K562 (cell line): ENCODE measurements around the gene VAT1L. TPM values are rescaled to one million over a fixed set of nuclear protein-coding genes. Genes with fewer than 3 reads are reported as not detected.
A peak's percentile ranks its signal among the peaks of the same experiment; 100 is the strongest.

Experiments used
- ATAC-seq: fragments of 200-7000 bp; cut with Tn5 transposase; 3 replicates; pipeline ENCODE4 v1.9.1; 2020; ENCODE audit warnings: moderate library complexity
- BruUV-seq: library from RNA; stranded (reverse); fragments of 400-500 nt; replicated peaks from 2 replicates; lab custom pipeline; 2021; lab: Mats Ljungman, UMichigan
- CTCF ChIA-PET: fragments of 300-600 bp; formaldehyde crosslinking; extraction: SDS; loops from one replicate; lab custom pipeline; 2021; ENCODE audit warnings: low intra/inter-chr PET ratio; lab: Yijun Ruan, JAX
- POLR2A ChIA-PET: fragments of 300-600, 350-650 bp; sonication (Branson Sonifier 250); formaldehyde crosslinking; extraction: SDS; loops from one replicate; lab custom pipeline; 2021; ENCODE audit warnings: antibody characterized with exemption, inconsistent platforms; lab: Yijun Ruan, JAX
- DNase-seq, 4 experiments: peaks; one replicate each; pipeline versions ENCODE4 v3.0.0 to v3.0.0-alpha.2; 2011 to 2018; ENCODE audit warnings: low spot score in 3 of 4, mixed read lengths in 3 of 4; ENCODE audit errors: extremely low read depth in 1 of 4
- FAIRE-seq: peaks from 2 replicates; lab custom pipeline; 2011; peaks lifted over from hg19 to GRCh38; lab: Jason Lieb, UNC
- H2AFZ ChIP-seq: 2 replicates; pipeline ENCODE4 v1.6.0; 2011; ENCODE audit warnings: low read depth, low read length, control low read depth, inconsistent platforms
- H3K27ac ChIP-seq: fragments of 200-600 bp; 3 replicates; pipeline ENCODE4 v1.8.0; 2011; ENCODE audit warnings: low read depth, mild to moderate bottlenecking, control low read depth, inconsistent platforms, low read length, moderate library complexity, mixed read lengths; ENCODE audit errors: extremely low read depth
- H3K27me3 ChIP-seq, 2 experiments: fragments of 300-600 bp in 1 of 2; 2 replicates in 1 of 2; 3 replicates in 1 of 2; pipeline versions ENCODE4 v1.6.0 to v1.8.0; 2011; ENCODE audit warnings: inconsistent platforms in 2 of 2, low read length in 2 of 2, mild to moderate bottlenecking in 1 of 2, mixed read lengths in 1 of 2, moderate library complexity in 1 of 2; ENCODE audit not compliant: control insufficient read depth in 2 of 2, insufficient read depth in 2 of 2
- H3K36me3 ChIP-seq: fragments of 300-600 bp; 3 replicates; pipeline ENCODE4 v1.8.0; 2011; ENCODE audit warnings: mild to moderate bottlenecking, low read length, inconsistent platforms; ENCODE audit not compliant: control insufficient read depth, insufficient read depth
- H3K4me1 ChIP-seq, 2 experiments: fragments of 200-600 bp in 1 of 2; replicated peaks in 1 of 2; 2 replicates in 1 of 2; 3 replicates in 1 of 2; pipeline versions ENCODE4 v1.5.1 to v1.8.0; 2011; ENCODE audit warnings: inconsistent platforms in 2 of 2, low read length in 2 of 2, mild to moderate bottlenecking in 1 of 2, mixed read lengths in 1 of 2, moderate library complexity in 1 of 2; ENCODE audit not compliant: control insufficient read depth in 2 of 2, insufficient read depth in 2 of 2
- H3K4me2 ChIP-seq: 2 replicates; pipeline ENCODE4 v1.6.1; 2011; ENCODE audit warnings: low read length, control low read depth, inconsistent platforms, mixed read lengths; ENCODE audit not compliant: insufficient read depth
- H3K4me3 ChIP-seq: fragments of 200-600 bp; sonication (generic), shearing (Covaris generic); 2 replicates; pipeline ENCODE4 v1.5.1; 2016; ENCODE audit warnings: control low read depth, inconsistent platforms
- H3K79me2 ChIP-seq: fragments of 200-600 bp; 3 replicates; pipeline ENCODE4 v1.8.0; 2011; ENCODE audit warnings: low read length, inconsistent platforms; ENCODE audit not compliant: control insufficient read depth, insufficient read depth
- H3K9ac ChIP-seq, 2 experiments: 2 replicates each; pipeline versions ENCODE4 v1.6.0 to v1.6.1; 2011; ENCODE audit warnings: low read depth in 2 of 2, low read length in 2 of 2, control low read depth in 1 of 2, inconsistent platforms in 1 of 2, mild to moderate bottlenecking in 1 of 2, mixed read lengths in 1 of 2; ENCODE audit not compliant: insufficient read depth in 1 of 2
- H3K9me1 ChIP-seq: one replicate; pipeline ENCODE4 v1.6.0; 2011; ENCODE audit warnings: inconsistent platforms, mild to moderate bottlenecking, low read length, moderate library complexity; ENCODE audit not compliant: control insufficient read depth, insufficient read depth
- H3K9me3 ChIP-seq: replicated peaks from 2 replicates; pipeline ENCODE4 v1.5.1; 2011; ENCODE audit warnings: low read depth, low read length, inconsistent platforms; ENCODE audit not compliant: control insufficient read depth, insufficient read depth
- H4K20me1 ChIP-seq: replicated peaks from 2 replicates; pipeline ENCODE4 v1.6.1; 2011; ENCODE audit warnings: low read length, inconsistent platforms, mixed read lengths; ENCODE audit not compliant: control insufficient read depth, insufficient read depth
- RBM25 ChIP-seq: fragments of 200-400 bp; formaldehyde crosslinking; IDR thresholded peaks from 2 replicates; pipeline ENCODE4 v1.6.1; 2018; ENCODE audit warnings: low read length, low read depth, moderate library complexity; ENCODE audit not compliant: severe bottlenecking
- SPI1 ChIP-seq: IDR thresholded peaks from 2 replicates; pipeline ENCODE4 v1.6.1; 2011; ENCODE audit warnings: low read depth, low read length, control low read depth, borderline replicate concordance
- ZNF239 ChIP-seq: fragments of 250-450 bp; sonication (Bioruptor Pico); IDR thresholded peaks from 2 replicates; pipeline ENCODE4 v1.4.0; 2020; ENCODE audit warnings: mild to moderate bottlenecking
- WGBS: fragments of 100-300 bp; shearing (Covaris generic); methylation state at CpG from one replicate; pipeline ENCODE4 v1.1.6; 2016; ENCODE audit warnings: low coverage, mixed read lengths; ENCODE audit not compliant: insufficient coverage; ENCODE audit errors: missing lambda C conversion rate; 5-methylcytosine and 5-hydroxymethylcytosine counted together
- in situ Hi-C: fragments of 300-500 bp; cut with MboI; formaldehyde crosslinking; loops from 4 replicates; pipeline ENCODE4 v1.15.0; 2018; ENCODE audit warnings: inconsistent platforms, mixed read lengths
- intact Hi-C: fragments of 100-400 bp; cut with micrococcal nuclease; formaldehyde crosslinking; loops from 2 replicates; pipeline ENCODE4 v1.14.2; 2022
- polyA plus RNA-seq, 8 experiments: library from polyadenylated mRNA; depleted of rRNA in 4 of 8; stranded (reverse) in 5 of 8; unstranded in 3 of 8; fragments of >200 nt; fragmentation: Nextera tagmentation in 2 of 8; fragmentation: Illumina TruSeq in 1 of 8; extraction: Ambion mirVana in 2 of 8; extraction: Trizol in 1 of 8; gene quantifications; 2 replicates each; pipeline versions ENCODE4 v1.2.1 to v1.2.3, GENCODE V29; 2011 to 2014; ENCODE audit warnings: inconsistent platforms in 1 of 8, missing spikeins in 1 of 8
- total RNA-seq, 7 experiments: library from RNA; depleted of rRNA in 6 of 7; stranded (reverse); fragments of >200 nt in 6 of 7; fragmentation: Illumina TruSeq in 2 of 7; extraction: Trizol in 2 of 7; gene quantifications; 2 replicates each; pipeline versions ENCODE4 v1.2.1 to v1.2.3, GENCODE V29; 2011 to 2021; ENCODE audit warnings: low replicate concordance in 1 of 7

VAT1L gene
- total and polyA plus RNA-seq, 9 of the 15 experiments (the other 6 are each of a cell fraction or from before 2014, with no cell fraction given): 0.01 TPM; not detected in 8

- Histone ChIP-seq H3K9me1 (no peaks in the 10 kb centered on the region), H3K4me1 (no peaks in the 10 kb centered on the region), H3K4me2 (no peak overlapping the region), H3K9ac (no peak overlapping the region), H3K4me3 (no peak overlapping the region), H3K9me3 (no peaks in the 10 kb centered on the region), H3K79me2 (no peaks in the 10 kb centered on the region), H3K27ac (no peak overlapping the region), H3K36me3 (no peaks in the 10 kb centered on the region), H3K27me3 (no peaks in the 10 kb centered on the region; a peak in 3 of 5 replicates), H4K20me1 (no peaks in the 10 kb centered on the region), H2AFZ (no peak overlapping the region)
- peak; percentile 15 for TF ChIP-seq RBM25
- TF ChIP-seq ZNF239 (CRISPR knock-in tag): peak; percentile 82
- no peak for TF ChIP-seq SPI1
- BruUV-seq: no TSS peak
- FAIRE-seq: no peak
- intact Hi-C loops (no loop called here), in situ Hi-C loops (no loop called here)
- CTCF ChIA-PET: no interaction called here
- DNase-seq: no peak
- WGBS: 0% methylated on average over 3 of the region's 3 CpGs
- ATAC-seq: no peak
- POLR2A ChIA-PET: interaction anchor here (0.5 to 0.8 kb wide), 2 partner anchors 24 to 25 kb away, joined by 3 to 4 read pairs; no protein-coding TSS in a partner anchor
Observed at GRCh38 chr16:78028018-78028417, 239.7 kb downstream of the VAT1L start.

Other genes with a start within 250 kb of the VAT1L start
- 4.7 and 5.7 TPM in 2 replicates for gene NUDT7, start 66.0 kb upstream of the VAT1L start, total RNA-seq (2014; rRNA removed)
- 8.8 and 9.3 TPM in 2 replicates for gene NUDT7, start 66.0 kb upstream of the VAT1L start, total RNA-seq (2014; rRNA removed; fragmentation: Illumina TruSeq; extraction: Trizol)
- 7.4 and 8.1 TPM in 2 replicates for gene NUDT7, start 66.0 kb upstream of the VAT1L start, total RNA-seq (2015; rRNA removed; fragmentation: Illumina TruSeq; extraction: Trizol)
- gene NUDT7, start 66.0 kb upstream of the VAT1L start, total RNA-seq (2021): 5.6 and 5.8 TPM in 2 replicates
- 11.5 and 12.9 TPM in 2 replicates for gene NUDT7, start 66.0 kb upstream of the VAT1L start, polyA plus RNA-seq (2011; rRNA removed)
- 10.9 and 11.5 TPM in 2 replicates for gene NUDT7, start 66.0 kb upstream of the VAT1L start, polyA plus RNA-seq (2014; fragmentation: Illumina TruSeq; extraction: Trizol)
- gene NUDT7, start 66.0 kb upstream of the VAT1L start, polyA plus RNA-seq (2014; fragmentation: Nextera tagmentation; extraction: Ambion mirVana): 10 to 100 TPM; 23.2 to 24.2 TPM
- 10.5 and 12.4 TPM in 2 replicates for gene NUDT7, start 66.0 kb upstream of the VAT1L start, polyA plus RNA-seq (2014; rRNA removed)
- not detected in 2 replicates for gene CLEC3A, start 234.0 kb downstream of the VAT1L start, total RNA-seq (2014; rRNA removed)
- gene CLEC3A, start 234.0 kb downstream of the VAT1L start, total RNA-seq (2014; rRNA removed; fragmentation: Illumina TruSeq; extraction: Trizol): not detected in 2 replicates
- not detected in 2 replicates for gene CLEC3A, start 234.0 kb downstream of the VAT1L start, total RNA-seq (2015; rRNA removed; fragmentation: Illumina TruSeq; extraction: Trizol)
- gene CLEC3A, start 234.0 kb downstream of the VAT1L start, total RNA-seq (2021): not detected in 2 replicates
- gene CLEC3A, start 234.0 kb downstream of the VAT1L start, polyA plus RNA-seq (2011; rRNA removed): not detected in 2 replicates
- not detected in 2 replicates for gene CLEC3A, start 234.0 kb downstream of the VAT1L start, polyA plus RNA-seq (2014; fragmentation: Illumina TruSeq; extraction: Trizol)
- not detected for gene CLEC3A, start 234.0 kb downstream of the VAT1L start, polyA plus RNA-seq (2014; fragmentation: Nextera tagmentation; extraction: Ambion mirVana)
- not detected in 2 replicates for gene CLEC3A, start 234.0 kb downstream of the VAT1L start, polyA plus RNA-seq (2014; rRNA removed)